ENCODE data around the gene TBCD. TPM values are rescaled to one million over a fixed set of nuclear protein-coding genes. Genes with fewer than 3 reads are reported as not detected.
A peak's percentile ranks its signal among the peaks of the same experiment; 100 is the strongest.

Gene TBCD
- total RNA-seq, 2 donors from 2014 or later = 38.9 to 74.8 TPM

- WGBS, 2 donors = 83 to 85% methylated on average over 10 of the region's 10 CpGs
- H3K27ac ChIP-seq = no peak overlapping the region
- intact Hi-C loops (cut with DNase I) = no loop called here
- no peaks in the 10 kb centered on the region for H3K4me1 ChIP-seq
- H3K4me3 ChIP-seq = no peak overlapping the region
- peaks cover 6 to 14% of the 10 kb centered on the region in 2 donors for H3K36me3 ChIP-seq (replicated peaks in 1 of 2; ENCODE audit: insufficient read depth in 1 of 2, low read depth in 2 of 2)
- H3K9me3 ChIP-seq = peaks cover 0 to 2% (median 0%) of the 10 kb centered on the region in 3 donors
- ATAC-seq (no peak), DNase-seq (peak in 1 of 4 donors; percentile 2)
- H3K27me3 ChIP-seq = no peaks in the 10 kb centered on the region
- TF ChIP-seq CTCF (IDR thresholded peaks at IDR 0.05) (no peak), POLR2A (IDR thresholded peaks at IDR 0.05) (no peak)
These were observed 187.8 kb downstream of the TBCD start for GRCh38 chr17:82939621-82940135.

DNA sequence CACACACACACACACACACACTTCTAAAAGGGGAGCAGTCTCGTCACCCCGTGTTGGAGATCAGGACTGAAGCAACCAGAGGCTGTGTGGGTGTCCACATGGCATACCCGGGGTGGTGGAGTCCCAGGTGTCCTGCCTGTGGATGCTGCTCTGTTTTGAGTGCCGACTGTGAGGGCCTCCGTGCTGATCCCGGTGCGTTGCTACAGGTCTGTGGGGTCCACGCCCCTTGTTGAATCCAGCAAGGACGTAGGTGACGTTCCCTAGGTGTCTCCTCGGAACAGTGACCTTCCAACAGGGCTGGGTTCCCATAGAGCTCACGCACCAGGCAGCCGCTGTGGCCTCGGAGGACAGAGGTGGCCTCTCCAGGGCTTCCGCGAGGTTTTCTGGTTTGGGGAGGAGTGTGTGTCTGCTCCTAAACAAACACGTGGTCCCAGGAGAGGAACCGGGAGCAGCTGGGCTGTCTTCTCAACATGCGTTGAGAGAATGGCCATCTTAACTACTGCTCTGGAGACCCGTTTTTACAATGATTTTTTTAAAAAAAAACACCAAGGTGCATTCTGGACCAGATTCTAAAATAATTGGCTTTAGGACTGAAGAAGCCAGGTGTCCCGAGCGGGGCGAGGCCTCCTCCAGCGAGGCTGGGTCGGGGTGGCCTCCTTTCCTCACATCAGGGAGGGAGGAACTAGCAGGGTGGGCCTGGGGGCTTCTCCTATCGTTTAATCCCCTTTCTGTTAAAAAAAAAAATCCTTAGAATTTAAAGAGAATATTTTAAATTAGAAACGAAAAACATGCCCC is 188.6 kb downstream of the TBCD start:
- Histone ChIP-seq H3K27me3 (no peaks in the 10 kb centered on the region), H3K9me3 (peaks cover 0 to 9% (median 0%) of the 10 kb centered on the region in 3 donors), H3K4me3 (no peak overlapping the region), H3K4me1 (no peaks in the 10 kb centered on the region), H3K36me3 (replicated peaks in 1 of 2; ENCODE audit: insufficient read depth in 1 of 2, low read depth in 2 of 2) (peaks cover 6 to 14% of the 10 kb centered on the region in 2 donors), H3K27ac (no peak overlapping the region)
- ATAC-seq (no peak), DNase-seq (peak in 1 of 4 donors; percentile 3)
- WGBS, 2 donors = 89 to 90% methylated on average over 11 to 27 of the region's 27 CpGs
- intact Hi-C loops (cut with DNase I) = no loop called here
- TF ChIP-seq CTCF (IDR thresholded peaks at IDR 0.05) (no peak), POLR2A (IDR thresholded peaks at IDR 0.05) (no peak)

DNA sequence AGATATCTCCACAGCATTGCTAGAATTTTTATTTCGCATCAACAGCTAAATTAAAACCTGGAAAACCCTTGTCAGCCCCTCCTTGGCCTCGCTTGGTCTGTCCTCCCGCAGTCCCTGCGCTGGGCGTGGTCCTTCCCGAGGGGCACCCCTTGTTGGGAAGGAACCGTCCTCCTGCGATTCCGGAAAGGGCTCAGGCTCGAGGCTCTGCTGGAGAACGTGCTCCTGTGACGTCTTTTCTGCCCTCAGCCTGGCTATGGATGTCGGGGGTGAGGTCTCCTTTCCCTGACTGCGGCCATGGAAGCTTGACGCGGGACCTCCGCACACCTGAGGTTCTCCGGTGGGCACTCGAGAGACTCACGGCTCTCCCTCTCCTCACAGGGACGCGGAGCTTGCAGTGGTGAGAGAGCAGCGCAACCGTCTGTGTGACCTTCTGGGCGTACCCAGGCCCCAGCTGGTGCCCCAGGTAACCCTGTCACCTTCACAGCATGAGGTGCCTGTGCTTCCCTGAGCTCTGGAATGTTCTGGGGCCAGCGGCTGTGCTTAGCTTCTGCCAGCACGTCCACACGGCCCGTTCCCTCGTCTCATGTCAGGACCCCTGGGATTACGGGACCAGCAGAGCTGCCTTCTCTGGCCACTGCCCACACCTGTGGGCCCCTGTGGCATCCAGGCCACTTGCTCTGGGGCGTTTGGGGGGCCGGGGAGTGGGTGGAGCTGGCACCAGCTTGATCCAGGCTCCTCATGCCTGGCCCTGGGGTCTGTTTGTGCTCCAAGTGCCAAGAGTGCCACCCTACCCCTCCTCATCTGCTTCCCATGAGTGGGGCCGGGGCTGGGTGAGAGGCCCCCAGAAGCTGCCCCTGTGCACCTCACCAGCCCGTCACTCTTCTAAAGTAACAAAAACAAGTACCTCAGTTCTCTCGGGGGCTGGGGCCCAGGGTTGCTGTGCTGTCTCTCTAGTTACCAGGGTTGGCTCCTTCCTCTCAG is 189.4 kb downstream of the TBCD start:
- WGBS, 2 donors = 93 to 95% methylated on average over 29 to 36 of the region's 36 CpGs
- intact Hi-C loops (cut with DNase I) = no loop called here
- peak in 1 of 4 donors; percentile 4 for DNase-seq

More for the DNA sequence above, 189.4 kb downstream of the TBCD start:
- Histone ChIP-seq H3K36me3 (replicated peaks in 1 of 2; ENCODE audit: insufficient read depth in 1 of 2, low read depth in 2 of 2) (peaks cover 6 to 14% of the 10 kb centered on the region in 2 donors), H3K27me3 (no peaks in the 10 kb centered on the region), H3K9me3 (peaks cover 0 to 9% (median 0%) of the 10 kb centered on the region in 3 donors), H3K27ac (no peak overlapping the region), H3K4me1 (no peaks in the 10 kb centered on the region), H3K4me3 (no peak overlapping the region)
- no peak for TF ChIP-seq POLR2A (IDR thresholded peaks at IDR 0.05)
- TF ChIP-seq CTCF (IDR thresholded peaks at IDR 0.05) = no peak
- no peak for ATAC-seq
